ENCODE data around the gene SH3RF3. TPM values are rescaled to one million over a fixed set of nuclear protein-coding genes. Genes with fewer than 3 reads are reported as not detected.
"Not testable (repeated sequence)": the region's sequence is repeated elsewhere in the genome, so short reads cannot be mapped to it uniquely, and the experiment has no call there.

SH3RF3 gene
- total RNA-seq, 3 donors from 2014 or later (not counting 1 experiment from before 2014, with no cell fraction given): 0.23 to 0.61 (median 0.34) TPM

DNA sequence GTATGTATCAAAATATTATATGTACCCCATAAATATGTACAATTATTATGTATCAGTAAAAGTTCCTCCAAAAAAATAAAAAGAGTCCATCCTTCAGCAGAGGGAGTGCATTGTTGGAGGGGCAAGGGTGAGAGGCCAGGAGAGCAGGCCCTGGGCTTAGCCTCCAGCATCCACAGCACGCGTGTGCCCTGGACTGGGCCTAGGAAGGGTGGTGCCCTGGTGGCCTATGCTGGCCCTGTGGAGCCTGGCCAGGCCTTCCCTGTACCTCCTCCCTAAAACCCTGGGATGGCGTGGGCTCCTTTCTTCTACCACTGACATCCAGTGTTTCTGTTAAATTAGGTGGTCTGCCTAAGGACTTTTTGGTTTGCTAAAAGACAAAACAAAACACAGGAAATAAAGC is 93.4 kb downstream of the SH3RF3 start:
- DNase-seq: no peak
- ATAC-seq: no peak
- peaks cover 8 to 12% of the 10 kb centered on the region in 2 donors for H3K27me3 Mint-ChIP-seq (ENCODE audit: low read depth in 2 of 2)
- Histone ChIP-seq H3K4me1 (ENCODE audit: control insufficient read depth, insufficient read depth, low read length) (peaks cover 16% of the 10 kb centered on the region), H3K4me3 (ENCODE audit: low read length) (no peak overlapping the region), H3K27me3 (ENCODE audit: control insufficient read depth, insufficient read depth, low read length) (peaks cover 12% of the 10 kb centered on the region), H3K27ac (ENCODE audit: low read length) (no peak overlapping the region), H3K9me3 (ENCODE audit: control insufficient read depth, insufficient read depth, low read length) (no peaks in the 10 kb centered on the region), H3K36me3 (ENCODE audit: control insufficient read depth, insufficient read depth, low read length) (no peaks in the 10 kb centered on the region)
- intact Hi-C loops (cut with micrococcal nuclease): no loop called here
- H3K9me3 Mint-ChIP-seq: no peaks in the 10 kb centered on the region
- 95% methylated on average over 3 of the region's 3 CpGs for WGBS (ENCODE audit: insufficient coverage)
- H3K4me1 Mint-ChIP-seq: peaks cover 17 to 20% of the 10 kb centered on the region in 2 donors
- peaks cover 2% of the 10 kb centered on the region for H3K36me3 Mint-ChIP-seq
- H3K27ac Mint-ChIP-seq: no peak overlapping the region
- H3K4me3 Mint-ChIP-seq: no peak overlapping the region
- no peak for TF ChIP-seq CTCF (IDR thresholded peaks at IDR 0.05)

- Mint-ChIP-seq H3K4me3 (no peak overlapping the region), H3K4me1 (peaks cover 12 to 15% of the 10 kb centered on the region in 2 donors), H3K9me3 (no peaks in the 10 kb centered on the region), H3K27me3 (ENCODE audit: low read depth in 2 of 2) (peaks cover 5 to 9% of the 10 kb centered on the region in 2 donors), H3K36me3 (no peaks in the 10 kb centered on the region), H3K27ac (no peak overlapping the region)
- no peak for TF ChIP-seq CTCF (IDR thresholded peaks at IDR 0.05)
- 90% methylated on average over 16 of the region's 16 CpGs for WGBS (ENCODE audit: insufficient coverage)
- Histone ChIP-seq H3K27me3 (ENCODE audit: control insufficient read depth, insufficient read depth, low read length) (peaks cover 8% of the 10 kb centered on the region), H3K4me1 (ENCODE audit: control insufficient read depth, insufficient read depth, low read length) (peaks cover 11% of the 10 kb centered on the region), H3K36me3 (ENCODE audit: control insufficient read depth, insufficient read depth, low read length) (no peaks in the 10 kb centered on the region), H3K27ac (ENCODE audit: low read length) (no peak overlapping the region), H3K9me3 (ENCODE audit: control insufficient read depth, insufficient read depth, low read length) (no peaks in the 10 kb centered on the region), H3K4me3 (ENCODE audit: low read length) (no peak overlapping the region)
- DNase-seq: no peak
- intact Hi-C loops (cut with micrococcal nuclease): no loop called here
- ATAC-seq: no peak
Observed at GRCh38 chr2:109222825-109223471, 93.9 kb downstream of the SH3RF3 start.

- Histone ChIP-seq H3K27me3 (ENCODE audit: control insufficient read depth, insufficient read depth, low read length) (peaks cover 5% of the 10 kb centered on the region), H3K4me3 (ENCODE audit: low read length) (no peak overlapping the region), H3K4me1 (ENCODE audit: control insufficient read depth, insufficient read depth, low read length) (peaks cover 7% of the 10 kb centered on the region), H3K9me3 (ENCODE audit: control insufficient read depth, insufficient read depth, low read length) (no peaks in the 10 kb centered on the region), H3K27ac (ENCODE audit: low read length) (no peak overlapping the region), H3K36me3 (ENCODE audit: control insufficient read depth, insufficient read depth, low read length) (no peaks in the 10 kb centered on the region)
- no peak overlapping the region for H3K27ac Mint-ChIP-seq
- H3K4me1 Mint-ChIP-seq: peaks cover 9 to 11% of the 10 kb centered on the region in 2 donors
- H3K27me3 Mint-ChIP-seq (ENCODE audit: low read depth in 2 of 2): peaks cover 5 to 9% of the 10 kb centered on the region in 2 donors
- TF ChIP-seq CTCF (IDR thresholded peaks at IDR 0.05): no peak
- 96% methylated on average over 8 of the region's 8 CpGs for WGBS (ENCODE audit: insufficient coverage)
- H3K9me3 Mint-ChIP-seq: no peaks in the 10 kb centered on the region
- no peak for DNase-seq
- no peak overlapping the region for H3K4me3 Mint-ChIP-seq
- no peak for ATAC-seq
- no peaks in the 10 kb centered on the region for H3K36me3 Mint-ChIP-seq
- intact Hi-C loops (cut with micrococcal nuclease): no loop called here
Observed at GRCh38 chr2:109223490-109223889, 94.5 kb downstream of the SH3RF3 start.

- H3K36me3 ChIP-seq (ENCODE audit: control insufficient read depth, insufficient read depth, low read length); H3K4me3 Mint-ChIP-seq; DNase-seq; H3K27ac Mint-ChIP-seq; intact Hi-C loops (cut with micrococcal nuclease); H3K36me3 Mint-ChIP-seq; H3K27me3 Mint-ChIP-seq (ENCODE audit: low read depth in 2 of 2); H3K4me3 ChIP-seq (ENCODE audit: low read length); H3K27ac ChIP-seq (ENCODE audit: low read length); H3K27me3 ChIP-seq (ENCODE audit: control insufficient read depth, insufficient read depth, low read length); H3K4me1 ChIP-seq (ENCODE audit: control insufficient read depth, insufficient read depth, low read length); H3K9me3 Mint-ChIP-seq; ATAC-seq; H3K9me3 ChIP-seq (ENCODE audit: control insufficient read depth, insufficient read depth, low read length): not testable (repeated sequence)
- 63% methylated on average over 8 of the region's 8 CpGs for WGBS (ENCODE audit: insufficient coverage)
- H3K4me1 Mint-ChIP-seq: peaks cover 11 to 12% of the 10 kb centered on the region in 2 donors
Observed at GRCh38 chr2:109224341-109224740, 95.3 kb downstream of the SH3RF3 start.
